Measurements from ENCODE around the gene CTNNA1. TPM values are rescaled to one million over a fixed set of nuclear protein-coding genes. Genes with fewer than 3 reads are reported as not detected.

The CTNNA1 gene
- total and polyA plus RNA-seq, 12 donors = 111 to 521 (median 347) TPM

DNA sequence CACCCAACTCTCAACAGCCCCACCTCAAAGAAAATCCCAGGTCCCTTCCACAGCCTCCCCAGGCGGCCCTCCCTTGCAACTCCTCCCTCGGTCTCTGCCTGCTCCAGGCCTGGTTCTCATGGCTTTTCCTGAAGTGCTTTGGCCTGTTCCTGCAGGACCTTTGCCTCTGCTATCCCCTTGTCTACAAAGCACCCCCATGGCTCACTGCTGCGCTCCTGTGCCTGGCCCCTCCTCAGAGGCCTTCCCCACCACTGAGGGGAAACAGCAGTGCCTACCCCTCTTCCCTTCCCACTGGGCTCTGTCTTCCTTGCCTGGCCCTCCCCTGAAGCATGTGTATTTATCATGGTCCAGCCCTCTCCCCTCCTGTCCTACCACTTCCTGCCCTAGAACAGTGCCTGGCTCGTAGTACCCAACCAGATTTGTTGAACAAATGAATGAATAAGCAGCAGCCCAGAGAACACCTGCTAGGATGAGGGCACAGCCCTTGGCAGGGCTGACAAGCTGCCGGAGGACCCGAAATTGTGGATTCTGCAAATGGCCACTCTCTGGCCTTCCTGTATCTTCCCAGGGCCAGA, 190.5 kb downstream of the CTNNA1 start:
- intact Hi-C loops (cut with DNase I) = no loop called here

DNA sequence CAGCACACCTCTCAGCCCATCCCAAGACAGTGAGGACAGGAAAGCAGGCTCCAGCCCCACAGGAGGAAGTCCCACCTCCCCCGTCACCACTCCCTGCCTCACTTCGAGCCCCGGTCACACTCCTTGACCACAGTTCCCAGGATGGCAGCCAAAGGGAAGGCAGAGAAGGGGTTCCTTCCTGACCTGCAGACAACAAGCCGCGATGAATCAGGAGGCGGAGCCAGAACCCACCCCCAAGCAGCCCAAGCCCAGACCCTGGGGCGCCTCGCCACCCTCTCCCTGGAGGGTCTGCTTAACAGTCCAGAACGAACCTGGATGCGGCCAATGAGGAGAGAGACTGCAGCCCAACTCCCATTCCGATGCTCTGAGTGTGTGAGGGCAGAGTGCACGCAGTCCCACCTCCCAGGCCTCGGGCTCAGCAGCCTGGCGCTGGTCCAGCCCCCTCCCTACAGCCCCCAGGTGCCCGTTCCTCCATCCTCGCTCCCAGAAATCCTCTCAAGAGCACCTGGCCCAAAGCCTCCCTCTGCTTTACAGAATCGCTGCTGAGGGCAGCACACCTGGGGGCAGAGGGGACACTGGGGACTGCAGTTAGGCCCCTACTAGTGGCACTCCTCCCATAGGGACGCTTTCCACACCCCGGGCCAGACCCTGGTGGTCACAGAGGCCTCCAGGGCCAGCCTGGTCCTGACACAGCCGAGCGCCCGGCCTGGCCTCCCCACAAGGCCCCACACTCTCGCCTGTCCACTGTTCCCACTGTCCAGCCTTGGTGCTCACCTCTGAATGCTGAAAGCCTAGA, 191.5 kb downstream of the CTNNA1 start:
- Histone ChIP-seq H3K9me3 (replicated peaks in 1 of 3) (no peaks in the 10 kb centered on the region), H3K27ac (peak overlapping the region in 1 of 5 donors; percentile 17), H3K4me1 (replicated peaks in 1 of 2) (peaks cover 1 to 25% of the 10 kb centered on the region in 2 donors), H3K4me3 (no peak overlapping the region), H3K27me3 (no peaks in the 10 kb centered on the region), H3K36me3 (replicated peaks in 1 of 2) (peaks cover 0 to 12% of the 10 kb centered on the region in 2 donors)
- intact Hi-C loops (cut with DNase I) = no loop called here
- 85 to 89% (median 87%) methylated on average over 14 to 23 of the region's 23 CpGs for WGBS, 4 donors
- TF ChIP-seq, protein P1, sequence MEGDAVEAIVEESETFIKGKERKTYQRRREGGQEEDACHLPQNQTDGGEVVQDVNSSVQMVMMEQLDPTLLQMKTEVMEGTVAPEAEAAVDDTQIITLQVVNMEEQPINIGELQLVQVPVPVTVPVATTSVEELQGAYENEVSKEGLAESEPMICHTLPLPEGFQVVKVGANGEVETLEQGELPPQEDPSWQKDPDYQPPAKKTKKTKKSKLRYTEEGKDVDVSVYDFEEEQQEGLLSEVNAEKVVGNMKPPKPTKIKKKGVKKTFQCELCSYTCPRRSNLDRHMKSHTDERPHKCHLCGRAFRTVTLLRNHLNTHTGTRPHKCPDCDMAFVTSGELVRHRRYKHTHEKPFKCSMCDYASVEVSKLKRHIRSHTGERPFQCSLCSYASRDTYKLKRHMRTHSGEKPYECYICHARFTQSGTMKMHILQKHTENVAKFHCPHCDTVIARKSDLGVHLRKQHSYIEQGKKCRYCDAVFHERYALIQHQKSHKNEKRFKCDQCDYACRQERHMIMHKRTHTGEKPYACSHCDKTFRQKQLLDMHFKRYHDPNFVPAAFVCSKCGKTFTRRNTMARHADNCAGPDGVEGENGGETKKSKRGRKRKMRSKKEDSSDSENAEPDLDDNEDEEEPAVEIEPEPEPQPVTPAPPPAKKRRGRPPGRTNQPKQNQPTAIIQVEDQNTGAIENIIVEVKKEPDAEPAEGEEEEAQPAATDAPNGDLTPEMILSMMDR (IDR thresholded peaks at IDR 0.05) = no peak
- no peak for TF ChIP-seq POLR2A (IDR thresholded peaks at IDR 0.05)
- peak in 3 of 7 donors; percentile 11 to 48 (median 24) for DNase-seq

More for the DNA sequence above, 190.5 kb downstream of the CTNNA1 start:
- Histone ChIP-seq H3K9me3 (replicated peaks in 1 of 3) (no peaks in the 10 kb centered on the region), H3K27ac (no peak overlapping the region), H3K27me3 (no peaks in the 10 kb centered on the region), H3K36me3 (replicated peaks in 1 of 2) (peaks cover 0 to 12% of the 10 kb centered on the region in 2 donors), H3K4me1 (replicated peaks in 1 of 2) (peaks cover 0 to 15% of the 10 kb centered on the region in 2 donors), H3K4me3 (no peak overlapping the region)
- WGBS, 4 donors = 91 to 98% (median 94%) methylated on average over 5 to 6 of the region's 6 CpGs
- peak in 2 of 7 donors; percentile 7 to 46 for DNase-seq
- TF ChIP-seq, protein P1 (IDR thresholded peaks at IDR 0.05) = no peak
- no peak for TF ChIP-seq POLR2A (IDR thresholded peaks at IDR 0.05)

DNA sequence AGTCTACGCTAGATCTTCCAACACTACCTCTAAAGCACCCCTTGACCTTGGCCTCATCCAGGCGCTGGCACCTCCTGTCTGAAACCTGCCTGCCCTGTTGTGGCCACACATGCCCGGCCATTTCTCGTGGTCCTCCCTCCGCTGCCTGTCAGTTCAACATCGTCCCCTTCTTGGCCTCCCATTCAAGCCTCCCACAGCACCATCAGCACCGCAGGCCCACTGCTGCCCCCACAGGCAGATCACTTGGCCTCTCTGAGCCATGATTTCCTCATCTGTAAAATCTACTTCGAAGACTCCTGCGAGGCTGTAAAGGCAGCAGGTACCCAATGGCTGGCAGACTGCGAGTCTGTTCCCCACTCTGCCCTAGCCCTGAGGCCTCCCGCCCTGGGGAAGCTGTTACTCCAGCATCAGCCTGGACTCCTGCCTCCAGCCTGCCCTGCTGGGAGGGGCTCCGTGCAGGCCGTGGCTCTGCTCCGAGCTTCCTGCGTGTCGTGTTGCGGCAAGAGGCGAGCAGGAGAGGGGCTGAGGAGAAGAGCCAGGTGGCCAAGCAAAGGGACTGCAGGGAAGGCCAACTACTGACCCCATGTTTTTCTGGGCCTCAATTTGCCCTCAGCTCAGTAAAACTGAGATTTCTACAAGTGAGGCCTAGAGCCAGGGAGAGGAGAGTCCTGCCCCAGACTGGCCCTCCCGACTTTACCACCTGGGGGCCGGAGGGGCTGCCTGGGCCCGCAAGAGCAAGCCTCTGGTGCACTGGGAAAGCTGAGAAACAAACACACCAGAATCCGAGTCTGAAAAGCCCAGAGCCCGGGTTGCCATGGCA, 192.4 kb downstream of the CTNNA1 start:
- Histone ChIP-seq H3K36me3 (replicated peaks in 1 of 2) (peaks cover 0 to 12% of the 10 kb centered on the region in 2 donors), H3K4me3 (no peak overlapping the region), H3K27me3 (no peaks in the 10 kb centered on the region), H3K27ac (peak overlapping the region in 1 of 5 donors; percentile 67), H3K4me1 (replicated peaks in 1 of 2) (peaks cover 10 to 34% of the 10 kb centered on the region in 2 donors), H3K9me3 (replicated peaks in 1 of 3) (no peaks in the 10 kb centered on the region)
- DNase-seq = peak in 3 of 7 donors; percentile 9 to 57 (median 22)
- TF ChIP-seq POLR2A (IDR thresholded peaks at IDR 0.05) = no peak
- TF ChIP-seq, protein P1 (IDR thresholded peaks at IDR 0.05) = no peak
- 78 to 95% (median 87%) methylated on average over 11 to 23 of the region's 23 CpGs for WGBS, 4 donors
- intact Hi-C loops (cut with DNase I) = no loop called here

DNA sequence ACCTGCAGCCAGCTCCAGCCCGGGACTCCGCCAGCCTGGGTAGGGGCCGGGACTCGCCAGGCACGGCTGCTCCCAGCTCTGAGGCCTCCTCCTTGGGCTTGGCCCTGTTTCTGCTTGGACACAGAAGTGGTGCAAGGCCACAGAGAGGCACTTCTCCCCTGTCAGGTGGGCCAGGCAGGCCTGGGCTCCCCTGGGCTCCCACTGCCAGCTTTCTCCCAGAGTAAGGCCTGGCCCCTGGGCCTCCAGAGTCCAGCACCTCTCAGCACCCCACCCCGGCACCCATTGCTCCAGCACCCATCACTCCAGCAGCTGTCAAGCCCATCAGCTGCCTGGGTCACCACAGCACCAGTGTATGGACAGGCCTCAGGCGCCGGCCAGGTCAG, 193.0 kb downstream of the CTNNA1 start:
- TF ChIP-seq, protein P1 (IDR thresholded peaks at IDR 0.05) = no peak
- TF ChIP-seq POLR2A (IDR thresholded peaks at IDR 0.05) = no peak
- peak in 3 of 7 donors; percentile 22 to 84 (median 51) for DNase-seq
- Histone ChIP-seq H3K36me3 (replicated peaks in 1 of 2) (peaks cover 0 to 12% of the 10 kb centered on the region in 2 donors), H3K27ac (peak overlapping the region in 1 of 5 donors; percentile 67), H3K4me1 (replicated peaks in 1 of 2) (peaks cover 15 to 40% of the 10 kb centered on the region in 2 donors), H3K4me3 (no peak overlapping the region), H3K27me3 (no peaks in the 10 kb centered on the region), H3K9me3 (replicated peaks in 1 of 3) (no peaks in the 10 kb centered on the region)
- intact Hi-C loops (cut with DNase I) = no loop called here
- WGBS, 4 donors = 20 to 83% (median 80%) methylated on average over 1 to 8 of the region's 8 CpGs; no CpG with 5 or more reads in 1 of the 4 donors

Measured in adrenal gland (tissue), 12 donors.